Measurements from ENCODE around the gene MICALL1. TPM values are rescaled to one million over a fixed set of nuclear protein-coding genes. Genes with fewer than 3 reads are reported as not detected.
"Not testable (repeated sequence)": the region's sequence is repeated elsewhere in the genome, so short reads cannot be mapped to it uniquely, and the experiment has no call there.

MICALL1 gene
- total and polyA plus RNA-seq, 2 experiments from 2014 or later = 8.0 to 41.4 TPM

GRCh38 chr22:37971475-37972434 is 65.7 kb downstream of the MICALL1 start:
- H3K4me1 ChIP-seq (ENCODE audit: insufficient read depth) = no peaks in the 10 kb centered on the region
- H2AFZ ChIP-seq = no peak overlapping the region
- H3K27ac ChIP-seq = no peak overlapping the region
- no peak overlapping the region for H3K4me3 ChIP-seq
- no peaks in the 10 kb centered on the region for H3K9me2 ChIP-seq (ENCODE audit: insufficient read depth)
- no peaks in the 10 kb centered on the region for H3K27me3 ChIP-seq (replicated peaks; ENCODE audit: insufficient read depth)
- no peaks in the 10 kb centered on the region for H3K9me3 ChIP-seq (ENCODE audit: low read depth)
- H3F3A ChIP-seq (ENCODE audit: insufficient read depth) = no peaks in the 10 kb centered on the region
- no peaks in the 10 kb centered on the region for H4K20me1 ChIP-seq (ENCODE audit: insufficient read depth)
- WGBS, 2 experiments (ENCODE audit: low coverage in 1 of 2, low lambda C conversion rate in 2 of 2, missing lambda C conversion rate in 2 of 2) = 69 to 73% methylated on average over 7 of the region's 7 CpGs
- DNase-seq = no peak
- no peak overlapping the region for H3K4me2 ChIP-seq (ENCODE audit: unreplicated experiment)
- in situ Hi-C loops (cut with MboI) = no loop called here
- H3K9ac ChIP-seq = no peak overlapping the region
- TF ChIP-seq EZH2 (IDR thresholded peaks at IDR 0.05; ENCODE audit: insufficient read depth, poor library complexity, severe bottlenecking) = no peak
- TF ChIP-seq EZH2phosphoT487 (IDR thresholded peaks at IDR 0.05; ENCODE audit: insufficient read depth, low read depth) = no peak
- H3K36me3 ChIP-seq (ENCODE audit: low read depth) = 0 out of 2 replicates have a peak, but pooled peaks cover 5% of the 10 kb centered on the region
- H3K79me2 ChIP-seq (ENCODE audit: insufficient read depth) = no peaks in the 10 kb centered on the region

GRCh38 chr22:37972527-37972926 is 66.4 kb downstream of the MICALL1 start:
- Histone ChIP-seq H3K36me3 (ENCODE audit: low read depth) (no peaks in the 10 kb centered on the region), H3K9me2 (ENCODE audit: insufficient read depth) (no peaks in the 10 kb centered on the region), H3K27me3 (replicated peaks; ENCODE audit: insufficient read depth) (no peaks in the 10 kb centered on the region), H3K9me3 (ENCODE audit: low read depth) (no peaks in the 10 kb centered on the region), H3K9ac (no peak overlapping the region), H3K4me2 (ENCODE audit: unreplicated experiment) (no peak overlapping the region), H3K79me2 (ENCODE audit: insufficient read depth) (no peaks in the 10 kb centered on the region), H3K27ac (no peak overlapping the region), H3K4me3 (no peak overlapping the region), H3F3A (ENCODE audit: insufficient read depth) (no peaks in the 10 kb centered on the region), H2AFZ (no peak overlapping the region), H4K20me1 (ENCODE audit: insufficient read depth) (no peaks in the 10 kb centered on the region), H3K4me1 (ENCODE audit: insufficient read depth) (no peaks in the 10 kb centered on the region)
- WGBS, 2 experiments (ENCODE audit: low coverage in 1 of 2, low lambda C conversion rate in 2 of 2, missing lambda C conversion rate in 2 of 2) = 92 to 95% methylated on average over 3 of the region's 3 CpGs
- no peak for DNase-seq
- in situ Hi-C loops (cut with MboI) = no loop called here
- TF ChIP-seq EZH2 (IDR thresholded peaks at IDR 0.05; ENCODE audit: insufficient read depth, poor library complexity, severe bottlenecking) = no peak
- TF ChIP-seq EZH2phosphoT487 (IDR thresholded peaks at IDR 0.05; ENCODE audit: insufficient read depth, low read depth) = no peak

DNA sequence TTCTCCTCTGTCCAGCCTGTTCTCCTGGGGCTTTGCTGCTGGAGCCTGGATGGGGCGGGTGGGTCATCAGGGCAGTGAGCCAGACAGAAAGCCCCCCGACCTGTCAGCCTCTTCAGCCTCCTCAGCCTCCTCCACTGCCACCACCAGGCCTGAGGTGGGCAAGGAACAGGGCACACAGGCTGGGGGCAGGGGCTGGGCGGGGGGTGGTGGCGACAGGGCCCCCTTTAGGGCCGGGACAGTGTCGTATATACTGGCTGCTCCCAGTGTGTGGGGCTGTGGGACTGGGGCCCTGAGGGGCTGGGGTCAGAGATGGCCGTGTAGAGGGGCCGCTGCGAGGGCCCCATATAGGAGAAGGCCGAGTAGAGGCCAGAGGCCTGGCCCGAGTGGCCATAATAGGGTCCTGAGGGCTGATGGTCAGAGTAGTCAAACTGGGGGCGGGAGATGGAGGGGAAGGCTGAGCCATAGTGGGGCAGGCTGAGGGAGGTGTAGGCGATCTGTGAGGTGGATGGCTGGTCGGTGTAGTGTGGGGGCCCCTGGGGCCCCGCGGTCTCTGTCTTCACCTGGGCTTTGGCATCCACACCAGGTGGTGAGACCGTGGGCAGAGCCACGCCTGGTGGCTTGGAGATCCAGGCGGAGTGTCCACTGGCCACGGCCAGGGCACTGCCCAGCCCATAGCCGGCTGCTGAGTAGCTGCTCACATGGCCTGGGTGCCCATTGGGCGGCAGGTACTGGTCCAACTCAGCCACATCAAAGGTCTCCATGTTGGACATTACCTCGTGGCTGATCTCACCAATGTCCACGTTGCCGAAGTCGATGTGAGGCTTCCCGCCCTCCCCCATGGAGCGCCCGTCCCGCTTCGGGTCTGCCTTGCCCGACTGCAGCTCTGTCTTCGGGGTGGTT is 67.4 kb downstream of the MICALL1 start:
- Histone ChIP-seq H4K20me1 (ENCODE audit: insufficient read depth) (no peaks in the 10 kb centered on the region), H3K9ac (no peak overlapping the region), H3K27ac (no peak overlapping the region), H3K27me3 (replicated peaks; ENCODE audit: insufficient read depth) (no peaks in the 10 kb centered on the region), H3K79me2 (ENCODE audit: insufficient read depth) (no peaks in the 10 kb centered on the region), H3K36me3 (ENCODE audit: low read depth) (no peaks in the 10 kb centered on the region), H3K4me2 (ENCODE audit: unreplicated experiment) (no peak overlapping the region), H3K9me3 (ENCODE audit: low read depth) (no peaks in the 10 kb centered on the region), H2AFZ (no peak overlapping the region), H3F3A (ENCODE audit: insufficient read depth) (no peaks in the 10 kb centered on the region), H3K9me2 (ENCODE audit: insufficient read depth) (no peaks in the 10 kb centered on the region), H3K4me3 (no peak overlapping the region), H3K4me1 (ENCODE audit: insufficient read depth) (no peaks in the 10 kb centered on the region)
- DNase-seq = no peak
- TF ChIP-seq EZH2 (IDR thresholded peaks at IDR 0.05; ENCODE audit: insufficient read depth, poor library complexity, severe bottlenecking) (no peak), EZH2phosphoT487 (IDR thresholded peaks at IDR 0.05; ENCODE audit: insufficient read depth, low read depth) (no peak)
- in situ Hi-C loops (cut with MboI) = no loop called here
- 88 to 93% methylated on average over 23 to 31 of the region's 33 CpGs for WGBS, 2 experiments (ENCODE audit: low coverage in 1 of 2, low lambda C conversion rate in 2 of 2, missing lambda C conversion rate in 2 of 2)

- Histone ChIP-seq H3K27ac (no peak overlapping the region), H3K9me2 (ENCODE audit: insufficient read depth) (no peaks in the 10 kb centered on the region), H2AFZ (no peak overlapping the region), H3K79me2 (ENCODE audit: insufficient read depth) (no peaks in the 10 kb centered on the region), H3K4me1 (ENCODE audit: insufficient read depth) (no peaks in the 10 kb centered on the region), H3K9ac (no peak overlapping the region), H3F3A (ENCODE audit: insufficient read depth) (no peaks in the 10 kb centered on the region), H4K20me1 (ENCODE audit: insufficient read depth) (no peaks in the 10 kb centered on the region), H3K27me3 (replicated peaks; ENCODE audit: insufficient read depth) (no peaks in the 10 kb centered on the region), H3K36me3 (ENCODE audit: low read depth) (no peaks in the 10 kb centered on the region), H3K4me3 (no peak overlapping the region), H3K9me3 (ENCODE audit: low read depth) (no peaks in the 10 kb centered on the region), H3K4me2 (ENCODE audit: unreplicated experiment) (no peak overlapping the region)
- in situ Hi-C loops (cut with MboI) = no loop called here
- no peak for DNase-seq
- no peak for TF ChIP-seq EZH2phosphoT487 (IDR thresholded peaks at IDR 0.05; ENCODE audit: insufficient read depth, low read depth)
- TF ChIP-seq EZH2 (IDR thresholded peaks at IDR 0.05; ENCODE audit: insufficient read depth, poor library complexity, severe bottlenecking) = no peak
- WGBS, 2 experiments (ENCODE audit: low coverage in 1 of 2, low lambda C conversion rate in 2 of 2, missing lambda C conversion rate in 2 of 2) = 98 to 100% methylated on average over 2 of the region's 2 CpGs
Measured at GRCh38 chr22:37975153-37975552, 69.1 kb downstream of the MICALL1 start.

GRCh38 chr22:37976022-37976421 is 69.9 kb downstream of the MICALL1 start:
- H3K27me3 ChIP-seq (replicated peaks; ENCODE audit: insufficient read depth); in situ Hi-C loops (cut with MboI); DNase-seq; H3K9me3 ChIP-seq (ENCODE audit: low read depth); H4K20me1 ChIP-seq (ENCODE audit: insufficient read depth); H3K4me3 ChIP-seq; H2AFZ ChIP-seq; H3K79me2 ChIP-seq (ENCODE audit: insufficient read depth); H3K4me2 ChIP-seq (ENCODE audit: unreplicated experiment); H3K36me3 ChIP-seq (ENCODE audit: low read depth); H3F3A ChIP-seq (ENCODE audit: insufficient read depth); H3K9ac ChIP-seq; H3K27ac ChIP-seq; H3K9me2 ChIP-seq (ENCODE audit: insufficient read depth); H3K4me1 ChIP-seq (ENCODE audit: insufficient read depth): not testable (repeated sequence)
- WGBS, 2 experiments (ENCODE audit: low coverage in 1 of 2, low lambda C conversion rate in 2 of 2, missing lambda C conversion rate in 2 of 2) = 94 to 95% methylated on average over 8 of the region's 8 CpGs

Measured in GM23248 (cell line).